HEK293 (cell line): ENCODE measurements around the gene SMAD4.

ENCODE experiments used
- CTCF ChIA-PET: fragments of 350-600 bp; formaldehyde crosslinking; extraction: SDS; loops from one replicate; lab custom pipeline; 2021; ENCODE audit warnings: antibody characterized with exemption; lab: Yijun Ruan, JAX
- POLR2A ChIA-PET: fragments of 300-600 bp; formaldehyde crosslinking; extraction: SDS; loops from one replicate; lab custom pipeline; 2020; ENCODE audit warnings: antibody characterized with exemption, inconsistent platforms; lab: Yijun Ruan, JAX
- H3K27ac ChIP-seq: fragments of 200-500 bp; sonication (Bioruptor generic); 2 replicates; pipeline ENCODE4 v1.5.1; 2014; ENCODE audit warnings: low read depth, low read length, control low read depth, inconsistent platforms; ENCODE audit errors: extremely low read depth
- H3K36me3 ChIP-seq, 2 experiments: fragments of 200-500 bp in 1 of 2; sonication (Bioruptor generic) in 1 of 2; 1 replicate in 1 of 2; 2 replicates in 1 of 2; pipeline ENCODE4 v1.5.1; 2014 to 2017; ENCODE audit warnings: inconsistent platforms in 2 of 2, low read length in 2 of 2; ENCODE audit not compliant: control insufficient read depth in 2 of 2, insufficient read depth in 1 of 2
- H3K4me1 ChIP-seq: fragments of 200-500 bp; sonication (Bioruptor generic); 2 replicates; pipeline ENCODE4 v1.5.1; 2014; ENCODE audit warnings: mild to moderate bottlenecking, low read length, inconsistent platforms; ENCODE audit not compliant: control insufficient read depth, insufficient read depth
- H3K4me3 ChIP-seq: 2 replicates; pipeline ENCODE4 v1.5.1; 2011; ENCODE audit warnings: low read depth, mild to moderate bottlenecking, control low read depth, low read length, moderate library complexity
- H3K9me3 ChIP-seq: fragments of 200-500 bp; sonication (Bioruptor generic); 2 replicates; pipeline ENCODE4 v1.5.1; 2014; ENCODE audit warnings: low read depth, low read length, inconsistent platforms; ENCODE audit not compliant: control insufficient read depth, insufficient read depth
- BCL11B ChIP-seq: fragments of 450-650 bp; formaldehyde crosslinking; IDR thresholded peaks from 2 replicates; pipeline ENCODE4 v1.5.1; 2016; ENCODE audit warnings: low read depth, missing biosample characterization, missing genetic modification characterization
- MEIS1 ChIP-seq: sonication (generic); formaldehyde crosslinking; IDR thresholded peaks from 2 replicates; pipeline ENCODE4 v1.8.1; 2022; ENCODE audit warnings: missing genetic modification reagents, mild to moderate bottlenecking, borderline replicate concordance
- TCF7L2 ChIP-seq: IDR thresholded peaks from 2 replicates; pipeline ENCODE4 v1.6.1; 2011; ENCODE audit warnings: low read depth, mild to moderate bottlenecking, inconsistent platforms, low read length, moderate library complexity, borderline replicate concordance
- TRIM28 ChIP-seq: IDR thresholded peaks from 2 replicates; pipeline ENCODE4 v1.6.1; 2011; ENCODE audit warnings: low read length, control low read depth, borderline replicate concordance
- ZFP37 ChIP-seq: fragments of 450-650 bp; formaldehyde crosslinking; IDR thresholded peaks from 2 replicates; pipeline ENCODE4 v1.5.1; 2016; ENCODE audit warnings: missing biosample characterization, missing genetic modification characterization
- ZNF114 ChIP-seq: fragments of 450-650 bp; formaldehyde crosslinking; IDR thresholded peaks from 2 replicates; pipeline ENCODE4 v1.5.0; 2017; ENCODE audit warnings: missing biosample characterization, missing genetic modification characterization
- ZNF560 ChIP-seq: fragments of 450-650 bp; formaldehyde crosslinking; IDR thresholded peaks from 2 replicates; pipeline ENCODE4 v1.5.1; 2017; ENCODE audit warnings: missing biosample characterization, missing genetic modification characterization, borderline replicate concordance
- ZNF571 ChIP-seq: fragments of 450-650 bp; formaldehyde crosslinking; IDR thresholded peaks from 2 replicates; pipeline ENCODE4 v1.5.0; 2017; ENCODE audit warnings: missing biosample characterization, missing genetic modification characterization
- ZSCAN30 ChIP-seq: fragments of 450-650 bp; IDR thresholded peaks from 2 replicates; pipeline ENCODE4 v1.5.1; 2018; ENCODE audit warnings: missing biosample characterization, mild to moderate bottlenecking, missing genetic modification characterization, moderate library complexity
- TF ChIP-seq, protein P1 (sequence below): fragments of 450-650 bp; formaldehyde crosslinking; IDR thresholded peaks from 2 replicates; pipeline ENCODE4 v1.5.1; 2016; ENCODE audit warnings: missing biosample characterization, missing genetic modification characterization, borderline replicate concordance
- TF ChIP-seq, protein P2 (sequence below): fragments of 450-650 bp; formaldehyde crosslinking; IDR thresholded peaks from 2 replicates; pipeline ENCODE4 v1.5.1; 2017; ENCODE audit warnings: missing biosample characterization, missing genetic modification characterization
- TF ChIP-seq, protein P3 (sequence below): fragments of 450-650 bp; formaldehyde crosslinking; IDR thresholded peaks from 2 replicates; pipeline ENCODE4 v1.5.1; 2016; ENCODE audit warnings: missing biosample characterization, missing genetic modification characterization
- TF ChIP-seq, protein P4 (sequence below): fragments of 450-650 bp; formaldehyde crosslinking; IDR thresholded peaks from 2 replicates; pipeline ENCODE4 v1.5.1; 2016; ENCODE audit warnings: missing biosample characterization, missing genetic modification characterization, low read depth
- TF ChIP-seq, protein P5 (sequence below): fragments of 450-650 bp; formaldehyde crosslinking; IDR thresholded peaks from 2 replicates; pipeline ENCODE4 v1.5.1; 2016; ENCODE audit warnings: missing biosample characterization, missing genetic modification characterization
- TF ChIP-seq, protein P6 (sequence below): fragments of 450-650 bp; formaldehyde crosslinking; optimal IDR thresholded peaks from 2 replicates; pipeline ENCODE3; 2016; ENCODE audit warnings: missing biosample characterization, mild to moderate bottlenecking, missing genetic modification characterization

SMAD4 gene

DNA sequence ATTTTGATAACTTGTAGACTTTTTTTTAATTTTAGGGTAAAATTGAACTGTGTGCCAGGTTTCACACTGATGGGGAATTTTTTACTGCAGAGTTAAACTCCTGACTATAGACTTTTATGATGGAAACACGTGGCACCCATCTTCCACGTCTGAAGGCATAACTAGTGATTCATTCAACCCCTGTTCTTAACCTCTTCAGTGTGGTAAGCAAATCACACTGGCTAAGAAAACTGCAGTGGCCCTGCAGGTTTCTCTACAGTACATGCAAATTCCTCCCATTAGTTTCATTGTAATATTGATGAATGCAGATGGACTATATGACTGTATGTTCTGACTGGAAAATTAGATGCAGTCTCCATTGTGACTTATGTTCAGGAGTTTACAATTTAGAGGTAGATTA lies 47.2 kb downstream of the SMAD4 start (continued):
- TF ChIP-seq, protein P1, sequence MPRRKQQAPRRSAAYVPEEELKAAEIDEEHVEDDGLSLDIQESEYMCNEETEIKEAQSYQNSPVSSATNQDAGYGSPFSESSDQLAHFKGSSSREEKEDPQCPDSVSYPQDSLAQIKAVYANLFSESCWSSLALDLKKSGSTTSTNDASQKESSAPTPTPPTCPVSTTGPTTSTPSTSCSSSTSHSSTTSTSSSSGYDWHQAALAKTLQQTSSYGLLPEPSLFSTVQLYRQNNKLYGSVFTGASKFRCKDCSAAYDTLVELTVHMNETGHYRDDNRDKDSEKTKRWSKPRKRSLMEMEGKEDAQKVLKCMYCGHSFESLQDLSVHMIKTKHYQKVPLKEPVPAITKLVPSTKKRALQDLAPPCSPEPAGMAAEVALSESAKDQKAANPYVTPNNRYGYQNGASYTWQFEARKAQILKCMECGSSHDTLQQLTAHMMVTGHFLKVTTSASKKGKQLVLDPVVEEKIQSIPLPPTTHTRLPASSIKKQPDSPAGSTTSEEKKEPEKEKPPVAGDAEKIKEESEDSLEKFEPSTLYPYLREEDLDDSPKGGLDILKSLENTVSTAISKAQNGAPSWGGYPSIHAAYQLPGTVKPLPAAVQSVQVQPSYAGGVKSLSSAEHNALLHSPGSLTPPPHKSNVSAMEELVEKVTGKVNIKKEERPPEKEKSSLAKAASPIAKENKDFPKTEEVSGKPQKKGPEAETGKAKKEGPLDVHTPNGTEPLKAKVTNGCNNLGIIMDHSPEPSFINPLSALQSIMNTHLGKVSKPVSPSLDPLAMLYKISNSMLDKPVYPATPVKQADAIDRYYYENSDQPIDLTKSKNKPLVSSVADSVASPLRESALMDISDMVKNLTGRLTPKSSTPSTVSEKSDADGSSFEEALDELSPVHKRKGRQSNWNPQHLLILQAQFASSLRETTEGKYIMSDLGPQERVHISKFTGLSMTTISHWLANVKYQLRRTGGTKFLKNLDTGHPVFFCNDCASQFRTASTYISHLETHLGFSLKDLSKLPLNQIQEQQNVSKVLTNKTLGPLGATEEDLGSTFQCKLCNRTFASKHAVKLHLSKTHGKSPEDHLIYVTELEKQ (tag by site-specific recombination): no peak
- TF ChIP-seq, protein P2, sequence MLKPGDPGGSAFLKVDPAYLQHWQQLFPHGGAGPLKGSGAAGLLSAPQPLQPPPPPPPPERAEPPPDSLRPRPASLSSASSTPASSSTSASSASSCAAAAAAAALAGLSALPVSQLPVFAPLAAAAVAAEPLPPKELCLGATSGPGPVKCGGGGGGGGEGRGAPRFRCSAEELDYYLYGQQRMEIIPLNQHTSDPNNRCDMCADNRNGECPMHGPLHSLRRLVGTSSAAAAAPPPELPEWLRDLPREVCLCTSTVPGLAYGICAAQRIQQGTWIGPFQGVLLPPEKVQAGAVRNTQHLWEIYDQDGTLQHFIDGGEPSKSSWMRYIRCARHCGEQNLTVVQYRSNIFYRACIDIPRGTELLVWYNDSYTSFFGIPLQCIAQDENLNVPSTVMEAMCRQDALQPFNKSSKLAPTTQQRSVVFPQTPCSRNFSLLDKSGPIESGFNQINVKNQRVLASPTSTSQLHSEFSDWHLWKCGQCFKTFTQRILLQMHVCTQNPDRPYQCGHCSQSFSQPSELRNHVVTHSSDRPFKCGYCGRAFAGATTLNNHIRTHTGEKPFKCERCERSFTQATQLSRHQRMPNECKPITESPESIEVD (tag by site-specific recombination): no peak
- no peak for TF ChIP-seq ZNF560 (tag by site-specific recombination)
- TF ChIP-seq, protein P3, sequence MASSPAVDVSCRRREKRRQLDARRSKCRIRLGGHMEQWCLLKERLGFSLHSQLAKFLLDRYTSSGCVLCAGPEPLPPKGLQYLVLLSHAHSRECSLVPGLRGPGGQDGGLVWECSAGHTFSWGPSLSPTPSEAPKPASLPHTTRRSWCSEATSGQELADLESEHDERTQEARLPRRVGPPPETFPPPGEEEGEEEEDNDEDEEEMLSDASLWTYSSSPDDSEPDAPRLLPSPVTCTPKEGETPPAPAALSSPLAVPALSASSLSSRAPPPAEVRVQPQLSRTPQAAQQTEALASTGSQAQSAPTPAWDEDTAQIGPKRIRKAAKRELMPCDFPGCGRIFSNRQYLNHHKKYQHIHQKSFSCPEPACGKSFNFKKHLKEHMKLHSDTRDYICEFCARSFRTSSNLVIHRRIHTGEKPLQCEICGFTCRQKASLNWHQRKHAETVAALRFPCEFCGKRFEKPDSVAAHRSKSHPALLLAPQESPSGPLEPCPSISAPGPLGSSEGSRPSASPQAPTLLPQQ: no peak
- no peak for TF ChIP-seq ZFP37 (tag by site-specific recombination)

DNA sequence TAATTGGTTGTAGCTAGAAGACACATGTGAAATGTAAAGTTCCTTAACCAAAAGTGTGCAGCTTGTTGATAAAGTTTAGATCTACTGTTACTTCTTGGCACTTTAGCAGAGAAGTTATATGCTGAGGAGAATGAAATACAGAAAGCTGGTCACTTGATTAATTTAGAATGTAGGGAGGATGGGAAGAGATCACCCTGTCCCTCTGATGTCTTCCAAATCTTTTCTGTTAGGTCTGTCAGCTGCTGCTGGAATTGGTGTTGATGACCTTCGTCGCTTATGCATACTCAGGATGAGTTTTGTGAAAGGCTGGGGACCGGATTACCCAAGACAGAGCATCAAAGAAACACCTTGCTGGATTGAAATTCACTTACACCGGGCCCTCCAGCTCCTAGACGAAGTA lies 48.0 kb downstream of the SMAD4 start:
- no peak overlapping the region for H3K4me3 ChIP-seq
- H3K9me3 ChIP-seq: no peaks in the 10 kb centered on the region
- peaks cover 47 to 61% of the 10 kb centered on the region in 2 experiments for H3K36me3 ChIP-seq
- ChIA-PET POLR2A (no interaction called here), CTCF (interaction anchor here (0.9 kb wide), 1 partner anchor 27 kb away, joined by 4 read pairs; no protein-coding TSS in a partner anchor)
- 0 out of 2 replicates have a peak, but pooled peaks cover 2% of the 10 kb centered on the region for H3K4me1 ChIP-seq
- H3K27ac ChIP-seq: no peak overlapping the region
- TF ChIP-seq ZNF114 (tag by site-specific recombination) (no peak), MEIS1 (CRISPR knock-in tag) (no peak), TRIM28 (no peak), ZSCAN30 (tag by site-specific recombination) (no peak), TCF7L2 (no peak), BCL11B (tag by site-specific recombination) (no peak), ZNF571 (tag by site-specific recombination) (no peak)
- TF ChIP-seq, protein P4, sequence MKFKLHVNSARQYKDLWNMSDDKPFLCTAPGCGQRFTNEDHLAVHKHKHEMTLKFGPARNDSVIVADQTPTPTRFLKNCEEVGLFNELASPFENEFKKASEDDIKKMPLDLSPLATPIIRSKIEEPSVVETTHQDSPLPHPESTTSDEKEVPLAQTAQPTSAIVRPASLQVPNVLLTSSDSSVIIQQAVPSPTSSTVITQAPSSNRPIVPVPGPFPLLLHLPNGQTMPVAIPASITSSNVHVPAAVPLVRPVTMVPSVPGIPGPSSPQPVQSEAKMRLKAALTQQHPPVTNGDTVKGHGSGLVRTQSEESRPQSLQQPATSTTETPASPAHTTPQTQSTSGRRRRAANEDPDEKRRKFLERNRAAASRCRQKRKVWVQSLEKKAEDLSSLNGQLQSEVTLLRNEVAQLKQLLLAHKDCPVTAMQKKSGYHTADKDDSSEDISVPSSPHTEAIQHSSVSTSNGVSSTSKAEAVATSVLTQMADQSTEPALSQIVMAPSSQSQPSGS (tag by site-specific recombination): no peak
- TF ChIP-seq, protein P5, sequence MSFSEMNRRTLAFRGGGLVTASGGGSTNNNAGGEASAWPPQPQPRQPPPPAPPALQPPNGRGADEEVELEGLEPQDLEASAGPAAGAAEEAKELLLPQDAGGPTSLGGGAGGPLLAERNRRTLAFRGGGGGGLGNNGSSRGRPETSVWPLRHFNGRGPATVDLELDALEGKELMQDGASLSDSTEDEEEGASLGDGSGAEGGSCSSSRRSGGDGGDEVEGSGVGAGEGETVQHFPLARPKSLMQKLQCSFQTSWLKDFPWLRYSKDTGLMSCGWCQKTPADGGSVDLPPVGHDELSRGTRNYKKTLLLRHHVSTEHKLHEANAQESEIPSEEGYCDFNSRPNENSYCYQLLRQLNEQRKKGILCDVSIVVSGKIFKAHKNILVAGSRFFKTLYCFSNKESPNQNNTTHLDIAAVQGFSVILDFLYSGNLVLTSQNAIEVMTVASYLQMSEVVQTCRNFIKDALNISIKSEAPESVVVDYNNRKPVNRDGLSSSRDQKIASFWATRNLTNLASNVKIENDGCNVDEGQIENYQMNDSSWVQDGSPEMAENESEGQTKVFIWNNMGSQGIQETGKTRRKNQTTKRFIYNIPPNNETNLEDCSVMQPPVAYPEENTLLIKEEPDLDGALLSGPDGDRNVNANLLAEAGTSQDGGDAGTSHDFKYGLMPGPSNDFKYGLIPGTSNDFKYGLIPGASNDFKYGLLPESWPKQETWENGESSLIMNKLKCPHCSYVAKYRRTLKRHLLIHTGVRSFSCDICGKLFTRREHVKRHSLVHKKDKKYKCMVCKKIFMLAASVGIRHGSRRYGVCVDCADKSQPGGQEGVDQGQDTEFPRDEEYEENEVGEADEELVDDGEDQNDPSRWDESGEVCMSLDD (tag by site-specific recombination): no peak
- TF ChIP-seq, protein P6, sequence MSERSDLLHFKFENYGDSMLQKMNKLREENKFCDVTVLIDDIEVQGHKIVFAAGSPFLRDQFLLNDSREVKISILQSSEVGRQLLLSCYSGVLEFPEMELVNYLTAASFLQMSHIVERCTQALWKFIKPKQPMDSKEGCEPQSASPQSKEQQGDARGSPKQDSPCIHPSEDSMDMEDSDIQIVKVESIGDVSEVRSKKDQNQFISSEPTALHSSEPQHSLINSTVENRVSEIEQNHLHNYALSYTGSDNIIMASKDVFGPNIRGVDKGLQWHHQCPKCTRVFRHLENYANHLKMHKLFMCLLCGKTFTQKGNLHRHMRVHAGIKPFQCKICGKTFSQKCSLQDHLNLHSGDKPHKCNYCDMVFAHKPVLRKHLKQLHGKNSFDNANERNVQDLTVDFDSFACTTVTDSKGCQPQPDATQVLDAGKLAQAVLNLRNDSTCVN (tag by site-specific recombination): no peak
